HepG2 (cell line): Measurements from ENCODE around the gene RGS19. TPM values are rescaled to one million over a fixed set of nuclear protein-coding genes. Genes with fewer than 3 reads are reported as not detected.

Source experiments
- ARID5B ChIP-seq: IDR thresholded peaks from 2 replicates; pipeline ENCODE4 v1.4.0; 2020; ENCODE audit warnings: mild to moderate bottlenecking, missing genetic modification reagents
- BCL3 ChIP-seq: sonication (generic); formaldehyde crosslinking; IDR thresholded peaks from 2 replicates; pipeline ENCODE4 v1.5.1; 2020; ENCODE audit warnings: mild to moderate bottlenecking, missing genetic modification reagents, moderate library complexity
- IKZF5 ChIP-seq: IDR thresholded peaks from 2 replicates; pipeline ENCODE4 v1.6.1; 2018; ENCODE audit warnings: missing genetic modification reagents, mild to moderate bottlenecking, missing compliant biosample characterization
- KLF12 ChIP-seq: sonication (generic); formaldehyde crosslinking; IDR thresholded peaks from 2 replicates; pipeline ENCODE4 v1.4.0; 2020; ENCODE audit warnings: missing genetic modification reagents, borderline replicate concordance
- NR2F1 ChIP-seq, 2 experiments: fragments of 450-650 bp in 1 of 2; formaldehyde crosslinking in 1 of 2; IDR thresholded peaks; 2 replicates each; pipeline versions ENCODE4 v1.5.0 to v1.6.1; 2016 to 2020; ENCODE audit warnings: mild to moderate bottlenecking in 1 of 2, missing compliant biosample characterization in 1 of 2, missing genetic modification reagents in 1 of 2, moderate library complexity in 1 of 2
- RARG ChIP-seq: sonication (generic); formaldehyde crosslinking; IDR thresholded peaks from 2 replicates; pipeline ENCODE4 v1.4.0; 2020; ENCODE audit warnings: low read depth, mild to moderate bottlenecking, missing genetic modification reagents
- RXRB ChIP-seq: IDR thresholded peaks from 2 replicates; pipeline ENCODE4 v1.6.1; 2016; ENCODE audit warnings: borderline replicate concordance, missing genetic modification reagents, missing compliant biosample characterization
- ZBTB42 ChIP-seq: sonication (generic); formaldehyde crosslinking; IDR thresholded peaks from 2 replicates; pipeline ENCODE4 v1.5.0; 2020; ENCODE audit warnings: mild to moderate bottlenecking, missing genetic modification reagents
- ZFP36L1 ChIP-seq: sonication (generic); formaldehyde crosslinking; IDR thresholded peaks from 2 replicates; pipeline ENCODE4 v1.8.0; 2022; ENCODE audit warnings: mild to moderate bottlenecking, missing genetic modification reagents, moderate library complexity
- ZMYM3 ChIP-seq: sonication (generic); formaldehyde crosslinking; IDR thresholded peaks from 2 replicates; pipeline ENCODE4 v1.5.1; 2020; ENCODE audit warnings: mild to moderate bottlenecking, missing genetic modification reagents
- ZNF205 ChIP-seq: IDR thresholded peaks from 2 replicates; pipeline ENCODE4 v1.6.1; 2018; ENCODE audit warnings: missing biosample characterization, missing genetic modification reagents
- ZNF318 ChIP-seq: sonication (generic); formaldehyde crosslinking; IDR thresholded peaks from 2 replicates; pipeline ENCODE4 v1.4.0; 2020; ENCODE audit warnings: mild to moderate bottlenecking, missing genetic modification reagents
- polyA plus RNA-seq, 8 experiments: library from polyadenylated mRNA; depleted of rRNA in 3 of 8; stranded (reverse) in 7 of 8; unstranded in 1 of 8; fragments of >200 nt; fragmentation: Illumina TruSeq in 4 of 8; extraction: Trizol in 4 of 8; gene quantifications; 2 replicates each; pipeline versions ENCODE4 v1.2.1 to v1.2.3, GENCODE V29; 2011 to 2016; ENCODE audit warnings: low read depth in 4 of 8, missing spikeins in 1 of 8, mixed read lengths in 1 of 8; ENCODE audit not compliant: insufficient read depth in 1 of 8
- total RNA-seq, 5 experiments: library from RNA; depleted of rRNA; stranded (reverse); fragments of >200 nt; fragmentation: Illumina TruSeq; extraction: Trizol; gene quantifications; 2 replicates each; pipeline ENCODE4 v1.2.3, GENCODE V29; 2016; ENCODE audit warnings: low read depth in 1 of 5

Gene RGS19
- total and polyA plus RNA-seq, 2 of the 13 experiments (the other 11 are each of a cell fraction or from before 2014, with no cell fraction given), result 10.7 to 11.9 TPM

- peak; percentile 71; the same call in 1 of the 2 replicates for TF ChIP-seq ARID5B (CRISPR knock-in tag)
- TF ChIP-seq KLF12 (CRISPR knock-in tag), result 0 out of 2 replicates have a peak, but pooled peaks have one; percentile 43
- no peak for TF ChIP-seq ZBTB42 (CRISPR knock-in tag)
- peak; percentile 56; the same call in 1 of the 2 replicates for TF ChIP-seq IKZF5 (CRISPR knock-in tag)
- TF ChIP-seq RARG (CRISPR knock-in tag), result no peak
- peak; percentile 100 for TF ChIP-seq ZMYM3 (CRISPR knock-in tag)
- no peak for TF ChIP-seq ZNF318 (CRISPR knock-in tag)
- TF ChIP-seq NR2F1 (CRISPR knock-in tag; IDR thresholded peaks at IDR 0.05), result 0 out of 4 replicates have a peak, but pooled peaks of 1 of the 2 experiments have one; percentile 21
- no peak for TF ChIP-seq ZFP36L1 (CRISPR knock-in tag)
- peak; percentile 61 for TF ChIP-seq RXRB (CRISPR knock-in tag)
- no peak for TF ChIP-seq BCL3 (CRISPR knock-in tag)
- no peak; the same call in 1 of the 2 replicates for TF ChIP-seq ZNF205
Measured at GRCh38 chr20:64055893-64056638, 23.3 kb downstream of the RGS19 start (continued).
